ENCODE results near the gene ARHGDIA.
"Not testable (repeated sequence)": the region's sequence is repeated elsewhere in the genome, so short reads cannot be mapped to it uniquely, and the experiment has no call there.

Gene ARHGDIA

GRCh38 chr17:81870981-81871386 is at the start of gene ARHGDIA:
ARHGDIA (minus strand) TSS chr17:81871337; CDS start chr17:81869930, 1,407 bp downstream.
- H3K4me1 ChIP-seq = peaks cover 16% of the 10 kb centered on the region
- no peaks in the 10 kb centered on the region for H3K36me3 ChIP-seq (ENCODE audit: control insufficient read depth, insufficient read depth, low read length)
- peak within 1 kb of the TSS; percentile 96 for H3K27ac ChIP-seq
- peak within 1 kb of the TSS; percentile 91 for H3K4me3 ChIP-seq (ENCODE audit: low read depth, low read length)
- no peaks in the 10 kb centered on the region for H3K27me3 ChIP-seq (ENCODE audit: control insufficient read depth, insufficient read depth, low read length)
- H3K9ac ChIP-seq = peak within 1 kb of the TSS; percentile 99
- H3K79me2 ChIP-seq = peaks cover 18% of the 10 kb centered on the region
- H3K4me2 ChIP-seq (ENCODE audit: low read length) = peak within 1 kb of the TSS; percentile 99
- peak within 1 kb of the TSS; percentile 97 for H2AFZ ChIP-seq
- H3K9me3 ChIP-seq (ENCODE audit: control insufficient read depth, low read length) = no peaks in the 10 kb centered on the region
- TF ChIP-seq, protein P1, sequence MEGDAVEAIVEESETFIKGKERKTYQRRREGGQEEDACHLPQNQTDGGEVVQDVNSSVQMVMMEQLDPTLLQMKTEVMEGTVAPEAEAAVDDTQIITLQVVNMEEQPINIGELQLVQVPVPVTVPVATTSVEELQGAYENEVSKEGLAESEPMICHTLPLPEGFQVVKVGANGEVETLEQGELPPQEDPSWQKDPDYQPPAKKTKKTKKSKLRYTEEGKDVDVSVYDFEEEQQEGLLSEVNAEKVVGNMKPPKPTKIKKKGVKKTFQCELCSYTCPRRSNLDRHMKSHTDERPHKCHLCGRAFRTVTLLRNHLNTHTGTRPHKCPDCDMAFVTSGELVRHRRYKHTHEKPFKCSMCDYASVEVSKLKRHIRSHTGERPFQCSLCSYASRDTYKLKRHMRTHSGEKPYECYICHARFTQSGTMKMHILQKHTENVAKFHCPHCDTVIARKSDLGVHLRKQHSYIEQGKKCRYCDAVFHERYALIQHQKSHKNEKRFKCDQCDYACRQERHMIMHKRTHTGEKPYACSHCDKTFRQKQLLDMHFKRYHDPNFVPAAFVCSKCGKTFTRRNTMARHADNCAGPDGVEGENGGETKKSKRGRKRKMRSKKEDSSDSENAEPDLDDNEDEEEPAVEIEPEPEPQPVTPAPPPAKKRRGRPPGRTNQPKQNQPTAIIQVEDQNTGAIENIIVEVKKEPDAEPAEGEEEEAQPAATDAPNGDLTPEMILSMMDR (IDR thresholded peaks at IDR 0.05) = no peak

DNA sequence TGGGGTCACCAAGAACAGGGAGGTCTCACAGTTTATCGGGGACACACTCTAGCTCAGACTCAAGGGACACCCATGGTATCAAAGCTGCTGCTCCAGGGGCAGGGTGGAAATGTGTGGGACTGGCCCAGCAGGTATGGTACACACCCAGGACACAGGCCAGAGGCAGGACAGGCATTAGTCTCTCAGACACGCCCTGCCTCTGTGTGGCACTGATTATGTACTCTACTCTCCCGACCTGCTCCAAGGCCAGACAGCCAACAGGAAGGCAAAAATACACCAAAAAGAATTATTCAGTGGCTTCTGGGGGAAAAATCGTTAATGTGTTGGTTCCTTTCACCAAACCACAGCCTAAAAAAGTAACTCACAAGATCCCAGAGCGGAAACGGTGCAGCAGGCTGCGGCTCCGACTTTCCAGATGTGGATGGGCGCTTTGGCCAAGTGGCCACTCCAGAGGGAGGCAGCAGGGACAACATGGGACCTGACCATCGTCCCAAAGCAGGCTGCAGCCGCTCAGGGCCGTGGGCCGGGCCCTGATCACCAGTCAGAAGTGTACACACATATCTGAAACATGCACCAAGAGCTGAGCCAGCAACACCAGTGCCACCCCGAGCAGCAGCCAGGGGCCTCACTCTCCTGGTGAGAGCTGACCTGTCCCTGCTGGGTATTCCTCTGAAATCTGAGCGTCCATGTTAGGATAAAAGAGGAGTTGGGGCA is 47.9 kb upstream of the ARHGDIA start:
- no peak overlapping the region for H3K4me3 ChIP-seq (ENCODE audit: low read depth, low read length)
- no peaks in the 10 kb centered on the region for H3K27me3 ChIP-seq (ENCODE audit: control insufficient read depth, insufficient read depth, low read length)
- TF ChIP-seq, protein P1 (IDR thresholded peaks at IDR 0.05) = no peak
- no peak overlapping the region for H3K4me2 ChIP-seq (ENCODE audit: low read length)
- no peak overlapping the region for H2AFZ ChIP-seq
- H3K4me1 ChIP-seq = peaks cover 21% of the 10 kb centered on the region
- H3K9ac ChIP-seq = no peak overlapping the region
- peaks cover 65% of the 10 kb centered on the region for H3K79me2 ChIP-seq
- H3K36me3 ChIP-seq (ENCODE audit: control insufficient read depth, insufficient read depth, low read length) = no peaks in the 10 kb centered on the region
- no peaks in the 10 kb centered on the region for H3K9me3 ChIP-seq (ENCODE audit: control insufficient read depth, low read length)
- H3K27ac ChIP-seq = no peak overlapping the region

GRCh38 chr17:81918333-81918669 is 47.2 kb upstream of the ARHGDIA start:
- H3K9ac ChIP-seq; H3K9me3 ChIP-seq (ENCODE audit: control insufficient read depth, low read length); H2AFZ ChIP-seq; H3K27me3 ChIP-seq (ENCODE audit: control insufficient read depth, insufficient read depth, low read length); H3K36me3 ChIP-seq (ENCODE audit: control insufficient read depth, insufficient read depth, low read length): not testable (repeated sequence)
- H3K4me2 ChIP-seq (ENCODE audit: low read length) = peak overlapping the region; percentile 67
- H3K4me1 ChIP-seq = peaks cover 16% of the 10 kb centered on the region
- H3K4me3 ChIP-seq (ENCODE audit: low read depth, low read length) = peak overlapping the region; percentile 59
- peak overlapping the region; percentile 6 for H3K27ac ChIP-seq
- H3K79me2 ChIP-seq = peaks cover 65% of the 10 kb centered on the region

- Histone ChIP-seq H3K4me1 (peaks cover 13% of the 10 kb centered on the region), H3K9ac (no peak within 1 kb of the TSS), H3K27me3 (ENCODE audit: control insufficient read depth, insufficient read depth, low read length) (no peaks in the 10 kb centered on the region), H3K79me2 (peaks cover 64% of the 10 kb centered on the region), H3K4me3 (ENCODE audit: low read depth, low read length) (peak within 1 kb of the TSS; percentile 59), H2AFZ (peak within 1 kb of the TSS; percentile 63), H3K9me3 (ENCODE audit: control insufficient read depth, low read length) (no peaks in the 10 kb centered on the region), H3K27ac (peak within 1 kb of the TSS; percentile 6), H3K36me3 (ENCODE audit: control insufficient read depth, insufficient read depth, low read length) (no peaks in the 10 kb centered on the region), H3K4me2 (ENCODE audit: low read length) (peak within 1 kb of the TSS; percentile 78)
- TF ChIP-seq, protein P1 (IDR thresholded peaks at IDR 0.05) = no peak
Observed at GRCh38 chr17:81917565-81918332, 46.6 kb upstream of the ARHGDIA start, which contains the start of gene SIRT7. SIRT7 (minus strand) TSS chr17:81918176; CDS start chr17:81918131, 45 bp downstream.

GRCh38 chr17:81916234-81917001 is 45.3 kb upstream of the ARHGDIA start:
- H2AFZ ChIP-seq = no peak overlapping the region
- peak overlapping the region; percentile 59 for H3K4me3 ChIP-seq (ENCODE audit: low read depth, low read length)
- H3K36me3 ChIP-seq (ENCODE audit: control insufficient read depth, insufficient read depth, low read length) = no peaks in the 10 kb centered on the region
- no peak overlapping the region for H3K9ac ChIP-seq
- H3K27me3 ChIP-seq (ENCODE audit: control insufficient read depth, insufficient read depth, low read length) = no peaks in the 10 kb centered on the region
- peaks cover 10% of the 10 kb centered on the region for H3K4me1 ChIP-seq
- no peaks in the 10 kb centered on the region for H3K9me3 ChIP-seq (ENCODE audit: control insufficient read depth, low read length)
- no peak overlapping the region for H3K27ac ChIP-seq
- peak overlapping the region; percentile 78 for H3K4me2 ChIP-seq (ENCODE audit: low read length)
- TF ChIP-seq, protein P1 (IDR thresholded peaks at IDR 0.05) = no peak
- H3K79me2 ChIP-seq = peaks cover 54% of the 10 kb centered on the region

Data from parathyroid adenoma (tissue), 2 donors.